Endothelial cell of umbilical vein (primary cell): ENCODE measurements around the gene CELF2. TPM values are rescaled to one million over a fixed set of nuclear protein-coding genes. Genes with fewer than 3 reads are reported as not detected.

Experiments
- BruUV-seq: library from RNA; stranded (reverse); fragments of 400-500 nt; replicated peaks from 2 replicates; lab custom pipeline; 2021; lab: Mats Ljungman, UMichigan
- CTCF ChIA-PET: fragments of 300-600, 350-600 bp; sonication (Branson Sonifier 250); formaldehyde crosslinking; loops from one replicate; lab custom pipeline; 2021; ENCODE audit warnings: antibody characterized with exemption, inconsistent platforms; lab: Charles Lee
- POLR2A ChIA-PET: fragments of 300-600, 350-600 bp; sonication (Branson Sonifier 250); formaldehyde crosslinking; loops from one replicate; lab custom pipeline; 2021; ENCODE audit warnings: antibody characterized with exemption, inconsistent platforms; lab: Charles Lee
- DNase-seq: peaks from one replicate; pipeline ENCODE4 v3.0.0-alpha.2; 2011; ENCODE audit warnings: low read depth, low spot score
- FAIRE-seq: peaks from 2 replicates; lab custom pipeline; 2011; peaks lifted over from hg19 to GRCh38; lab: Jason Lieb, UNC
- H2AFZ ChIP-seq: 2 replicates; pipeline ENCODE4 v1.6.0; 2012; ENCODE audit warnings: low read depth, low read length, control low read depth, inconsistent platforms
- H3K27ac ChIP-seq: 2 replicates; pipeline ENCODE4 v1.5.1; 2011; ENCODE audit warnings: low read depth, mild to moderate bottlenecking, control low read depth, low read length, moderate library complexity; ENCODE audit not compliant: insufficient read depth
- H3K27me3 ChIP-seq, 2 experiments: 2 replicates each; pipeline versions ENCODE4 v1.6.0 to v1.6.1; 2011; ENCODE audit warnings: low read length in 2 of 2, mixed read lengths in 1 of 2; ENCODE audit not compliant: control insufficient read depth in 2 of 2, insufficient read depth in 2 of 2
- H3K36me3 ChIP-seq, 2 experiments: 2 replicates in 1 of 2; 3 replicates in 1 of 2; pipeline ENCODE4 v1.5.1; 2011; ENCODE audit warnings: low read length in 2 of 2, mild to moderate bottlenecking in 1 of 2, moderate library complexity in 1 of 2; ENCODE audit not compliant: control insufficient read depth in 2 of 2, insufficient read depth in 2 of 2; ENCODE audit errors: extremely low read depth in 1 of 2
- H3K4me1 ChIP-seq: 3 replicates; pipeline ENCODE4 v1.5.1; 2011; ENCODE audit warnings: mild to moderate bottlenecking, low read length; ENCODE audit not compliant: control insufficient read depth, insufficient read depth; ENCODE audit errors: extremely low read depth
- H3K4me2 ChIP-seq: 2 replicates; pipeline ENCODE4 v1.6.1; 2011; ENCODE audit warnings: low read length, control low read depth, mixed read lengths; ENCODE audit not compliant: insufficient read depth
- H3K4me3 ChIP-seq, 3 experiments: fragments of 200-600 bp in 1 of 3; sonication (generic), shearing (Covaris generic) in 1 of 3; replicated peaks in 1 of 3; 2 replicates each; pipeline ENCODE4 v1.5.1; 2011 to 2016; ENCODE audit warnings: control low read depth in 3 of 3, low read length in 3 of 3, mild to moderate bottlenecking in 2 of 3, inconsistent platforms in 1 of 3, low read depth in 1 of 3, moderate library complexity in 1 of 3; ENCODE audit not compliant: insufficient read depth in 1 of 3
- H3K79me2 ChIP-seq: 2 replicates; pipeline ENCODE4 v1.6.0; 2012; ENCODE audit warnings: low read length, inconsistent platforms; ENCODE audit not compliant: control insufficient read depth, insufficient read depth
- H3K9ac ChIP-seq: replicated peaks from 2 replicates; pipeline ENCODE3; 2011; ENCODE audit warnings: low read length, control low read depth; ENCODE audit not compliant: insufficient read depth; ENCODE audit errors: extremely low read depth
- H3K9me1 ChIP-seq: replicated peaks from 3 replicates; pipeline ENCODE4 v1.6.0; 2011; ENCODE audit warnings: mild to moderate bottlenecking, low read length; ENCODE audit not compliant: control insufficient read depth, insufficient read depth; ENCODE audit errors: extremely low read depth
- H3K9me3 ChIP-seq: replicated peaks from 2 replicates; pipeline ENCODE4 v1.5.1; 2012; ENCODE audit warnings: low read length, inconsistent platforms; ENCODE audit not compliant: control insufficient read depth, insufficient read depth
- H4K20me1 ChIP-seq: replicated peaks from 2 replicates; pipeline ENCODE3; 2011; ENCODE audit warnings: mild to moderate bottlenecking, low read length; ENCODE audit not compliant: control insufficient read depth, insufficient read depth; ENCODE audit errors: extremely low read depth
- CTCF ChIP-seq, 2 donors: IDR thresholded peaks; 1 replicate in 1 of 2; 2 replicates in 1 of 2; pipeline ENCODE4 v1.5.1; 2011; ENCODE audit warnings: low read length in 2 of 2, mild to moderate bottlenecking in 2 of 2, moderate library complexity in 2 of 2, control low read depth in 1 of 2, inconsistent platforms in 1 of 2, low read depth in 1 of 2; ENCODE audit not compliant: insufficient read depth in 1 of 2; ENCODE audit errors: extremely low read depth in 1 of 2
- EZH2 ChIP-seq: IDR thresholded peaks from 2 replicates; pipeline ENCODE4 v1.6.1; 2012; ENCODE audit warnings: borderline replicate concordance, low read depth, mild to moderate bottlenecking, moderate library complexity, low read length, inconsistent platforms; ENCODE audit not compliant: severe bottlenecking
- FOS ChIP-seq: IDR thresholded peaks from 2 replicates; pipeline ENCODE4 v1.6.1; 2011; ENCODE audit warnings: mild to moderate bottlenecking, low read length, moderate library complexity, borderline replicate concordance; ENCODE audit not compliant: insufficient read depth
- GATA2 ChIP-seq: IDR thresholded peaks from 2 replicates; pipeline ENCODE4 v1.7.0; 2011; ENCODE audit warnings: low read depth, mild to moderate bottlenecking, moderate library complexity, mixed read lengths, low read length; ENCODE audit not compliant: insufficient read length, insufficient read depth
- JUN ChIP-seq: IDR thresholded peaks from 2 replicates; pipeline ENCODE4 v1.6.1; 2011; ENCODE audit warnings: borderline replicate concordance, low read depth; ENCODE audit not compliant: insufficient read length, insufficient read depth
- MAX ChIP-seq: IDR thresholded peaks from 2 replicates; pipeline ENCODE4 v1.6.1; 2011; ENCODE audit not compliant: insufficient read depth, insufficient read length
- MYC ChIP-seq: IDR thresholded peaks from one replicate; pipeline ENCODE4 v1.6.1; 2011; ENCODE audit warnings: mild to moderate bottlenecking, low read depth, low read length
- POLR2A ChIP-seq: IDR thresholded peaks from 2 replicates; pipeline ENCODE4 v1.6.1; 2012; ENCODE audit warnings: low read depth, mild to moderate bottlenecking, control low read depth, low read length
- POLR2AphosphoS5 ChIP-seq: IDR thresholded peaks from 2 replicates; pipeline ENCODE4 v1.6.1; 2012; ENCODE audit warnings: low read depth, mild to moderate bottlenecking, control low read depth, low read length, moderate library complexity; ENCODE audit not compliant: insufficient read depth
- dilution Hi-C: fragments of 300-500 bp; cut with MboI; formaldehyde crosslinking; loops from one replicate; pipeline ENCODE4 v1.15.0; 2019; ENCODE audit warnings: low sequenced_read_pairs; ENCODE audit not compliant: extremely low pct_ligation_motif_present
- intact Hi-C: fragments of 100-400 bp; cut with micrococcal nuclease; formaldehyde crosslinking; loops from one replicate; pipeline ENCODE4 v1.10.0; 2022
- polyA plus RNA-seq, 4 experiments: library from polyadenylated mRNA; depleted of rRNA in 3 of 4; stranded (reverse) in 3 of 4; unstranded in 1 of 4; fragments of >200 nt; gene quantifications; 2 replicates each; pipeline versions ENCODE4 v1.2.1 to v1.2.3, GENCODE V29; 2011 to 2012; ENCODE audit warnings: missing spikeins in 1 of 4
- total RNA-seq: library from RNA; stranded (reverse); gene quantifications from 2 replicates; pipeline ENCODE4 v1.2.3, GENCODE V29; 2021

The CELF2 gene
- total and polyA plus RNA-seq, 2 donors (not counting 3 experiments of a cell fraction or from before 2014, with no cell fraction given): 21.6 to 42.6 TPM

GRCh38 chr10:11110539-11110938, 92.9 kb downstream of the CELF2 start:
- no peaks in the 10 kb centered on the region for H3K27me3 ChIP-seq
- no peak overlapping the region for H3K27ac ChIP-seq
- H4K20me1 ChIP-seq: no peaks in the 10 kb centered on the region
- no peak overlapping the region for H3K4me2 ChIP-seq
- no peak for TF ChIP-seq FOS
- TF ChIP-seq MAX: no peak
- no peak for TF ChIP-seq GATA2
- TF ChIP-seq POLR2A: no peak
- TF ChIP-seq MYC: no peak
- TF ChIP-seq CTCF (IDR thresholded peaks at IDR 0.05; ENCODE audit: extremely low read depth in 1 of 2, insufficient read depth in 1 of 2, low read depth in 1 of 2, low read length in 2 of 2): no peak
- no peak for TF ChIP-seq JUN
- TF ChIP-seq POLR2AphosphoS5: no peak
- no peak for TF ChIP-seq EZH2
- H3K36me3 ChIP-seq: no peaks in the 10 kb centered on the region
- no peak overlapping the region for H2AFZ ChIP-seq
- H3K9ac ChIP-seq: no peak overlapping the region
- H3K4me3 ChIP-seq: no peak overlapping the region
- dilution Hi-C loops: no loop called here
- H3K9me1 ChIP-seq: no peaks in the 10 kb centered on the region
- no peak for DNase-seq
- no peaks in the 10 kb centered on the region for H3K4me1 ChIP-seq
- intact Hi-C loops: no loop called here
- H3K9me3 ChIP-seq: no peaks in the 10 kb centered on the region
- ChIA-PET CTCF (no interaction called here), POLR2A (no interaction called here)
- H3K79me2 ChIP-seq: no peaks in the 10 kb centered on the region
- no TSS peak for BruUV-seq
- FAIRE-seq: no peak
